ENCODE results near the gene FYB2. TPM values are rescaled to one million over a fixed set of nuclear protein-coding genes. Genes with fewer than 3 reads are reported as not detected.

The FYB2 gene
- total RNA-seq, 1 donor, result not detected

DNA sequence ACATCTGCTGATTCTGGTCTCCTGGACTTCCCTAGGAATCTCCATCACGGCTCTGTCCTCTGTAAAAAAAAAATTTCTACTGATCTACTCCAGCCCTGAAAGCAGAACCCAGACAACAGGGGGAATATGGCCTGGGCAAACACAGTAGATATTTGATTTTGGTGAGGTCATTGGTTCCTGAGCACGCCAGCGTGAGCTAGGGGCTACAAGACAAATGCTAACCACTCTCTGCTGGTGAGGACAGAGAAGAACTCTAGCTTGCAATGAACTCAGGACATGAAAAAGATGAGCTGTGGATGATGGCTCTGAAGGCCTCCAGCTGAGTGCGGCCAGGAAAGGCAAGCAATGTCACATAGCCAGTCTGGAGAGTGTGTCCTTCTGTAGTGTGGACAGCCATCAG lies 17.2 kb upstream of the FYB2 start:
- no peak for DNase-seq (ENCODE audit: low read depth)
- TF ChIP-seq, protein P1, sequence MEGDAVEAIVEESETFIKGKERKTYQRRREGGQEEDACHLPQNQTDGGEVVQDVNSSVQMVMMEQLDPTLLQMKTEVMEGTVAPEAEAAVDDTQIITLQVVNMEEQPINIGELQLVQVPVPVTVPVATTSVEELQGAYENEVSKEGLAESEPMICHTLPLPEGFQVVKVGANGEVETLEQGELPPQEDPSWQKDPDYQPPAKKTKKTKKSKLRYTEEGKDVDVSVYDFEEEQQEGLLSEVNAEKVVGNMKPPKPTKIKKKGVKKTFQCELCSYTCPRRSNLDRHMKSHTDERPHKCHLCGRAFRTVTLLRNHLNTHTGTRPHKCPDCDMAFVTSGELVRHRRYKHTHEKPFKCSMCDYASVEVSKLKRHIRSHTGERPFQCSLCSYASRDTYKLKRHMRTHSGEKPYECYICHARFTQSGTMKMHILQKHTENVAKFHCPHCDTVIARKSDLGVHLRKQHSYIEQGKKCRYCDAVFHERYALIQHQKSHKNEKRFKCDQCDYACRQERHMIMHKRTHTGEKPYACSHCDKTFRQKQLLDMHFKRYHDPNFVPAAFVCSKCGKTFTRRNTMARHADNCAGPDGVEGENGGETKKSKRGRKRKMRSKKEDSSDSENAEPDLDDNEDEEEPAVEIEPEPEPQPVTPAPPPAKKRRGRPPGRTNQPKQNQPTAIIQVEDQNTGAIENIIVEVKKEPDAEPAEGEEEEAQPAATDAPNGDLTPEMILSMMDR (IDR thresholded peaks at IDR 0.05; ENCODE audit: insufficient read depth, low read length), result no peak
- no peak overlapping the region for H3K4me3 ChIP-seq (ENCODE audit: low read depth, low read length)

DNA sequence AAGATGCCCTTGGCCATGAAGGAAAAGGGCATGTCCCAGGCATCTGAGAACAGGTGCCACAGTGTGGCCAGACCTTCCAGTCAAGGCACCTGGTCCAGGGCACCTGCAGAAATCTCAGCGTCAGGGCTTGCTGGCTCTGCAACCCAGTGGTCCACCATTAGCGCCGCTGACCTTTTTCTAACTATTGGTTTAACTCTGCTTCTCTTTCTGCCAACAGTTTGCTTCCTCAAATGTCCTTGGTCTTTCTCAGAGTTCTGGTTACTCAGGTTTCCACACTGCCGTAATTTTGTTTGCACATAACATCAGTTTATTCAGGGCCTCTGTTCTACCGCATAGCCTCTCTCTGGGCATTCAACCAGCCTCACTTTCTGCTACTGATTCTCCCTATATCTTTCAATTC lies 16.5 kb upstream of the FYB2 start:
- TF ChIP-seq, protein P1 (IDR thresholded peaks at IDR 0.05; ENCODE audit: insufficient read depth, low read length), result no peak
- DNase-seq (ENCODE audit: low read depth), result no peak
- H3K4me3 ChIP-seq (ENCODE audit: low read depth, low read length), result no peak overlapping the region

DNA sequence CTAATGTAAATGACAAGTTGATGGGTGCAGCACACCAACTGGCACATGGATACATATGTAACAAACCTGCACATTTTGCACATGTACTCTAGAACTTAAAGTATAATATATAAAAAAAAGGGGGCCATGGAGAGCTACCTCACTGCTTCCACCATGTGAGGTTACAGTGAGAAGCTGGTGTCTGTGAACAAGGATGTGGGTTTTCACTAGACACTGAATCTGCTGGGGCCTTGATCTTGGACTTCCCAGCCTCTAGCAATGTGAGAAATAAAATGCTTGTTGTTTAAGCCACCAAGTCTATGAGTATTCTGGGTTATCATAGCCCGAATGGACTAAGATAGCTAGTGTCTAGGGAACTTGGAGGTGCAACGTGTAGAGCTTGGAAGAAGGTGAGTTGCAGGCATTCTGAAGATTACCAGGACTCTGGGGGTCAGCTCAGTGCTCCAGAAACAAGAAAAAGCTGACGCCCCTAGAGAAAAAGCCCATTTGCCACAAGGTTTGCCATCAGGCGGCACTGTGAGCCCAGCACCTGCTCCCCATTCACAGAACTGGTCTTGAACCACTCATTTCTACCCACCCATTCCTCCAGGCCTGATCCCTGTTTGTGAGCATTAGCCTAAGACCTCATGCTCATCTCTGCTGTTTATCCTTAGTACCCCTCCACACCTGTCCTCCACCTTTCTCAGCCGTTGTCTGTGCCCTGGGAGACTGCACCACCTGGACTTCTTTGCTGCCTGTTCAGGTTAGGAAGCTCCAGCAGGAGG lies 15.1 kb upstream of the FYB2 start:
- no peak for DNase-seq (ENCODE audit: low read depth)
- H3K4me3 ChIP-seq (ENCODE audit: low read depth, low read length), result no peak overlapping the region
- TF ChIP-seq, protein P1 (IDR thresholded peaks at IDR 0.05; ENCODE audit: insufficient read depth, low read length), result no peak

DNA sequence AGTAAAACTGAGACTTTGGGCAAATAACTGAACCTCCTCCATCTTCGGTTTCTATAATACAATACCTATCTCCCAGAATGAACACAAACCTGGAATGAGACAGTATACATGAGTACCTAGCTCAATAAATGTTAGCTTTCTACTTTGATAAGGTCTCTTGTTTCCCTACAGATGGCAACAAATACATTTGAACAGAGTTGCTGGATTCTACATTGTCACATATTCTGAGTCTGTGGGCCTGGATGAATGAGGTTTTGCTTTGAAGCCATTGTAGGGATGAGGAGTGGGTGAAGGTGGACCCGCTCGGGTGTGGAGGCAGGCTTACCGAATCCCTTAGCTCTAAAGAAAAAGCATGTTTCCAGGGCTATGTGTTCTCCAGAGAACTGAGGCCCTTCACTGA lies 13.9 kb upstream of the FYB2 start:
- peak; percentile 12 for DNase-seq (ENCODE audit: low read depth)
- TF ChIP-seq, protein P1 (IDR thresholded peaks at IDR 0.05; ENCODE audit: insufficient read depth, low read length), result no peak
- H3K4me3 ChIP-seq (ENCODE audit: low read depth, low read length), result no peak overlapping the region

DNA sequence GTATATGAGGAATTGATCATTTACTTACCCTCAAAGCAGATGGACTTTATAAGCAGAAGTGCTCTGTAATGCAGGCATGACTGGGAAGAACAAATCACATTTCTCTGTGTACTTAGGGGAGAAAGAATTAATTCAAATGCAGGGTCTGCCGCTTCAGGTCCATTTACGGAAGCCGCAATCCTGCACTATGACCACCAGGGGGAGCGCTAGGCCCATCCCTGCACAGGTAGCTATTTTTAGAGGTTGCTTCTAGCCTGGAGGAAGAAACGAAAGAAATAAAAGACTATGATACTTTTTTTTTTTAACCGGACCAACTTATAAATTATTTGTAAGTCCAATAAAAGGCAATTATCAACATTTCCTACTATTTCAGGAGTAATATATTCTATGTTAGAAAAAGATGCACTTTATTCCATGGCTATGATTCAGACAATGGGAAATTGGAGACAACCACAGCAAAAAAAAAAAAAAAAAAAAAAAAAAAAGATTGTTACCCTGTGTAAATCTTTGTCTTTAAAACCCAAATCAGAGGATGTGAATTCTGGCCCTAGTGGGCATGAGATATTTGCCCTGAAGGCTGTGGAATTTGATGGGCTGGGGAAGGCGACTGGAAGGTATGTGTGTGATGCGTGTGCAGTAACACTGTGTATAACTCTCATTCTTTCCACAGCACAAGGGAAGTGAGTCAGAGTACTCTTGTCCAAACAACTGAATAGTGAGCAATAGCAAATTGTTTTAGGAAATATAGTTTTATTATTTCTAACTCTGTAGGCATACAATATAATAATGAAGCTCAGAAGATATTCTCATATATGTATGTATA lies 12.9 kb upstream of the FYB2 start:
- H3K4me3 ChIP-seq (ENCODE audit: low read depth, low read length), result no peak overlapping the region
- DNase-seq (ENCODE audit: low read depth), result peak; percentile 97
- TF ChIP-seq, protein P1 (IDR thresholded peaks at IDR 0.05; ENCODE audit: insufficient read depth, low read length), result peak; percentile 91

DNA sequence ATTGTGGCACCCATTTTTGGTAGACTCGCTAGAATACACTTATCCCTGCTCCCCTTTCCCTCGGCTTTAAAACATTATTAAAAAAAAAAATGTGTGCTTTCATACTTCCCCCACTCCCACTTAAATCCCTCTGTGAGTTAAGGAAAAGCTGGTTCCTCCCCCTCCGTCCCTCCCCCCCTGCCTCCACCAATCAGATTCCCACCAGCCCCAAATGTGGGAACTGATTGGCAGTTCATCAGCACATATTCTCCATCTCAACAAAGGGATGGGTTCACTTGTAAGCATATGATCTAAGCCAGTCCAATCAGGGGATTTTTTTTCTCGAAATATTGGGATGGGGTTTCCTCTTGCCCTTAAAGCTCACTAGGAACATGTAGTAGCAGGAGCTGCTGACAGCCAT lies 10.8 kb upstream of the FYB2 start:
- no peak for DNase-seq (ENCODE audit: low read depth)
- H3K4me3 ChIP-seq (ENCODE audit: low read depth, low read length), result no peak overlapping the region
- TF ChIP-seq, protein P1 (IDR thresholded peaks at IDR 0.05; ENCODE audit: insufficient read depth, low read length), result no peak
